BE2C (cell line): ENCODE results near the gene SRP9.

Experiments
- DNase-seq: peaks from one replicate; pipeline ENCODE4 v3.0.0-alpha.2; 2020
- H3K27me3 ChIP-seq: fragments of 250-450 bp; sonication (Bioruptor Pico); 2 replicates; pipeline ENCODE4 v1.5.1; 2020; ENCODE audit warnings: mild to moderate bottlenecking
- H3K36me3 ChIP-seq: fragments of 250-450 bp; sonication (Bioruptor Pico); 2 replicates; pipeline ENCODE4 v1.5.1; 2020; ENCODE audit warnings: mild to moderate bottlenecking
- H3K4me1 ChIP-seq: fragments of 250-450 bp; sonication (Bioruptor Pico); 2 replicates; pipeline ENCODE4 v1.5.1; 2020
- H3K4me3 ChIP-seq: 2 replicates; pipeline ENCODE4 v1.5.1; 2011; ENCODE audit warnings: low read depth, low read length
- H3K9me3 ChIP-seq: fragments of 250-450 bp; sonication (Bioruptor Pico); 2 replicates; pipeline ENCODE4 v1.5.1; 2020
- TF ChIP-seq, protein P1 (sequence below): IDR thresholded peaks from 2 replicates; pipeline ENCODE4 v1.5.1; 2012; ENCODE audit warnings: mild to moderate bottlenecking, low read depth, low read length

Gene SRP9

DNA sequence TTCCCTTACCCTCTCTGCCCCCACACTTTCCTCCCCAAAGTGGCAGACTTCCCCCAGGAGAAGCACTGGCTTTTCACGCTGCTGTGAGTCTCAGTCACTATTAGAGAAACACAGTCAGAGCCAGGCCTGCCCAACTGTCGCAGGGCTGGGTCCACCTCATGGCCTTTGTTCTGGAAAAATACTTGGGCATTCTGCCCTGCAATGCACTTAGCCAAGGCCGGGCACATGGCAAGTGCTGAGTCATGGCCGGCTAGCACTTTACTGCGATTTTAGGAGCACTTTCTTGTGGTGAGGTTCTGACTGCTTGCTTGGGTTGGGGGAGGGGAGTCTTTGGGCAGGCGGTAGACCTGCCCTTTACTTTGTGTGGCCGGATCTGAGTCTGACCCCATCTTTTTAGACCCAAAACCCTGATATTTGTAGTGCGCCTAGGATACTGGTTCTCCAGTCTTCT is 40.0 kb downstream of the SRP9 start:
- Histone ChIP-seq H3K27me3 (no peaks in the 10 kb centered on the region), H3K4me1 (peaks cover 11% of the 10 kb centered on the region), H3K4me3 (no peak overlapping the region), H3K9me3 (no peaks in the 10 kb centered on the region), H3K36me3 (no peaks in the 10 kb centered on the region)
- no peak for DNase-seq
- TF ChIP-seq, protein P1, sequence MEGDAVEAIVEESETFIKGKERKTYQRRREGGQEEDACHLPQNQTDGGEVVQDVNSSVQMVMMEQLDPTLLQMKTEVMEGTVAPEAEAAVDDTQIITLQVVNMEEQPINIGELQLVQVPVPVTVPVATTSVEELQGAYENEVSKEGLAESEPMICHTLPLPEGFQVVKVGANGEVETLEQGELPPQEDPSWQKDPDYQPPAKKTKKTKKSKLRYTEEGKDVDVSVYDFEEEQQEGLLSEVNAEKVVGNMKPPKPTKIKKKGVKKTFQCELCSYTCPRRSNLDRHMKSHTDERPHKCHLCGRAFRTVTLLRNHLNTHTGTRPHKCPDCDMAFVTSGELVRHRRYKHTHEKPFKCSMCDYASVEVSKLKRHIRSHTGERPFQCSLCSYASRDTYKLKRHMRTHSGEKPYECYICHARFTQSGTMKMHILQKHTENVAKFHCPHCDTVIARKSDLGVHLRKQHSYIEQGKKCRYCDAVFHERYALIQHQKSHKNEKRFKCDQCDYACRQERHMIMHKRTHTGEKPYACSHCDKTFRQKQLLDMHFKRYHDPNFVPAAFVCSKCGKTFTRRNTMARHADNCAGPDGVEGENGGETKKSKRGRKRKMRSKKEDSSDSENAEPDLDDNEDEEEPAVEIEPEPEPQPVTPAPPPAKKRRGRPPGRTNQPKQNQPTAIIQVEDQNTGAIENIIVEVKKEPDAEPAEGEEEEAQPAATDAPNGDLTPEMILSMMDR: no peak

DNA sequence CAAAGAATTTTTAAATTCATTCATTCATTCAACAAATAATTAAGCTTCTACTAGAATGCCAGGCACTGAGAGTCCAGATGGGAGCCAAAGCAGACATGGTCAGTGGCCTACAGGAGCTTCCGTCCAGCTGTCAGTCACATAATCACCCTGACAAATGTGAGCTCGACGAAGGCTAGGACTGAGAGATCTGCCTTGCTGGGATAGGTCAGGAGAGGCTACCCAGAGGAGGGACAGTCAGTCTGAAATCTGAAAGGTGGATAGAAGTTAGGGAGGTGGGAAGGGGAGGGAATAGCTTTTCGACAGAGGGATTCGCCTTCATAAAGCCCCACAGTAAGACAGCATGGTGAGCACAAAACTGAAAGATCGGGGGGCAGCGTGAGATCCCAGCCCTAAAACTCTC is 40.6 kb downstream of the SRP9 start:
- Histone ChIP-seq H3K4me1 (peaks cover 11% of the 10 kb centered on the region), H3K36me3 (no peaks in the 10 kb centered on the region), H3K27me3 (no peaks in the 10 kb centered on the region), H3K9me3 (no peaks in the 10 kb centered on the region), H3K4me3 (no peak overlapping the region)
- DNase-seq: no peak
- TF ChIP-seq, protein P1: no peak

DNA sequence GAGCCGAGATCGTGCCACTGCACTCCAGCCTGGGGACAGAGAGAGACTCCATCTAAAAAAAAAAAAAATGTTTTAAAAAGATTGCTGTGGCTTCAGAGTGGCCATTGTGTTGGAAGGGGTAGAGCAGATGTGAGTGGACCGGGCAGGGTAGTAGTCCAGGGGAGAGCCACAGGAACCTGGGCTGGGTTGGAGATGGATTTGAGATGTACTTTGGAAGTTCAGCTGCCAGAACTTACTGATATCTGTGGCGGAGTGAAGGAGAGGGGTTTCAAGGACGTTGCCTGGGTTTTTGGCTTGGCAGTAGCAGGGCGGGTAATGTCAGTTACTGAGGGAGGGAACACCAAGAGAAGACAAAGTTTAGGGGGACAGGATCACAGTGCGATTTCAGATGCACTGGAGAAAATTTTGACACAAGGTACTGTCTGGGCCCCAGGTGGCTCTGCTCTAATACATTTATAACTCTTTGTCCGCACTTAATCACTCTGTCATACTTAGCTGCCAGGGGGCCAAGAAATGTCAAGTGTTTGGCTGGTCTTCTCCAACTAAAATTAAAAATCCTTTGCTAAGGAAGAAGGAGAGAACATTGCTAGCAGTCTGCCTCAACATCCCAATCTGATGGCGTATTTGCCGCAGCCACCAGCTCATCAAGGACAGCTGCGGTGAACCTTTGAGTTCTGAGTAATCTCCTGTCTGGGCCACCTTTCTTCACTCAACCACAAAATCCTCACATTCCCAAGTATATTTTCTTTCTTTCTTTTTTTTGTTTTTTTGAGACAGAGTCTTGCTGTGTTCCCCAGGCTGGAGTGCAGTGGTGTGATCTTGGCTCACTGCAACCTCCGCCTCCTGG is 41.9 kb downstream of the SRP9 start:
- H3K36me3 ChIP-seq: no peaks in the 10 kb centered on the region
- no peak overlapping the region for H3K4me3 ChIP-seq
- no peaks in the 10 kb centered on the region for H3K9me3 ChIP-seq
- H3K27me3 ChIP-seq: no peaks in the 10 kb centered on the region
- no peak for DNase-seq
- H3K4me1 ChIP-seq: peaks cover 6% of the 10 kb centered on the region; the same call in 1 of the 2 replicates
- TF ChIP-seq, protein P1: no peak

DNA sequence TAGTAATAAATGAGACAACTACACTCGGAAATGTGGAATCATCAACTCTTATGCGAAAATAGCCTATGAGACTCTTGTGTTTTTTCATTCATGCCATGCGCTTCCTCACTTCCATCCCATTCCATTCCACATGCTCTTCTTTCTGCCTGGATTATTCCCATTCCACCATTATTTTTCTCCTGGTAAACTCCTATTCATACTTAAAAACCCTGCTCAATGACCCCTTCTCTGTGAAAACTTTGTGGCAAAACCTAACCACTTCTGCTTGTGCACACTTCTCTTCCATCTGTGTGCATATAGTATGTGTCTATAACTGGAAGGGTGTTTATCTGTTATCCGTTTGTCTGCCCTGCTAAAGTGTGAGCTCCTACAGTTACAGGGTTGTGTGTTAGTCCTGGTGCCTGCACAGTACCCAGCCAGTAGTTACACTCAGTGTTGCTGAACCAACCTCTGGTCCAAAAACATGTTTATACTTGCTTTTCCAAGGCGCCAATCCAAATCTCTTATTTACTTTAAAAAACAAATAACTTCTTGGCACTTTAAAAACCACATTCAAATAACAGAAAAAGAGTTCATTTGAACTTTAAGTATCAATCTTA is 43.0 kb downstream of the SRP9 start:
- no peak for DNase-seq

DNA sequence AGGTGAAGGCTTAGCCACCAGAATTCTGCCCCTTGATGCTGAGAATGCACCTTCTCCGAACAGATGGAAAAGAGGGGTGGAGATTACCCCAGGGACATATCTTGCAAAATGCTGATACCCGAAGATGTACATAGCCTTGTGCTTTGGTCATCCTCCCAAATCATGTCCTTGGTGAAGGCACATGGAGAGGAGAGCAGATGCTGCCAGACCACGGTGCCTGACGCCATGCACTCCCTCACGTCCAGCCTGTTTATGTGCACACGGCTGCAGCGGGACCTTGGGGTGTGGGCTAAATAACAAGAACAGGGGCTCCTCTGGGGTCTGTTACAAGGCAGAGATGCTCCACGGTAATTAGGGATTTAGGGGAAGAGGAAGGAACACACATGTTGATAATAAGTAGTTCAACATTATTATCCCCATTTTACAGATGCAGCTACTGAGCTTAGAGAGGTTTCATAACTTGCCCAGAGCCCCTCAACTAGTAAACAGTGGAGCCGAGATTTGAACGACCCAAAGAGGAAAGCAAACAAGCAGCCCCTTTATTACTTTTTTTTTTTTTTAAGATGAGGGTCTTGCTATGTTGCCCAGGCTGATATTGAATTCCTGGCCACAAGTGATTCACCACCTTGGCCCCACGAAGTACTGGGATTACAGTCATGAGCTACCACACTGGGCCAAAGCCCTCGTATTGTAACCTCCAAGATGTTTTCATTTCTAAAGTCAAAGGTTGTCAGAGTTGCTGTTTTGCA is 45.2 kb downstream of the SRP9 start:
- TF ChIP-seq, protein P1: no peak
- Histone ChIP-seq H3K27me3 (no peaks in the 10 kb centered on the region), H3K36me3 (no peaks in the 10 kb centered on the region), H3K9me3 (no peaks in the 10 kb centered on the region), H3K4me1 (peaks cover under 1% of the 10 kb centered on the region; the same call in 1 of the 2 replicates), H3K4me3 (no peak overlapping the region)
- DNase-seq: no peak

More for the DNA sequence above, 43.0 kb downstream of the SRP9 start:
- Histone ChIP-seq H3K4me3 (no peak overlapping the region), H3K27me3 (no peaks in the 10 kb centered on the region), H3K36me3 (no peaks in the 10 kb centered on the region), H3K4me1 (peaks cover 6% of the 10 kb centered on the region; the same call in 1 of the 2 replicates), H3K9me3 (no peaks in the 10 kb centered on the region)
- TF ChIP-seq, protein P1: no peak
